ENCODE data around the gene SLC29A3.

GRCh38 chr10:71404503-71405295 is 85.6 kb downstream of the SLC29A3 start:
- TF ChIP-seq CTCF (IDR thresholded peaks at IDR 0.05; ENCODE audit: borderline replicate concordance, extremely low read depth, low read length, poor library complexity, severe bottlenecking), result no peak
- no peak for TF ChIP-seq EZH2 (IDR thresholded peaks at IDR 0.05; ENCODE audit: borderline replicate concordance, low read depth, low read length, severe bottlenecking)

Measured in DND-41 (cell line).